ENCODE data around the gene RIMS4.

The RIMS4 gene

GRCh38 chr20:44799691-44800090 is 10.7 kb downstream of the RIMS4 start:
- no peak overlapping the region for H3K4me3 ChIP-seq (ENCODE audit: low read length)
- no peak for TF ChIP-seq CTCF (conservative IDR thresholded peaks at IDR 0.05; ENCODE audit: low read depth, low read length)
- no peak for DNase-seq (ENCODE audit: low read depth)

GRCh38 chr20:44796758-44797457 is 13.4 kb downstream of the RIMS4 start:
- DNase-seq (ENCODE audit: low read depth), result no peak
- no peak overlapping the region for H3K4me3 ChIP-seq (ENCODE audit: low read length)
- TF ChIP-seq CTCF (conservative IDR thresholded peaks at IDR 0.05; ENCODE audit: low read depth, low read length), result no peak

GRCh38 chr20:44796311-44796710 is 14.0 kb downstream of the RIMS4 start:
- TF ChIP-seq CTCF (conservative IDR thresholded peaks at IDR 0.05; ENCODE audit: low read depth, low read length), result no peak
- no peak overlapping the region for H3K4me3 ChIP-seq (ENCODE audit: low read length)
- no peak for DNase-seq (ENCODE audit: low read depth)

GRCh38 chr20:44795836-44796235 is 14.5 kb downstream of the RIMS4 start:
- no peak overlapping the region for H3K4me3 ChIP-seq (ENCODE audit: low read length)
- no peak for DNase-seq (ENCODE audit: low read depth)
- TF ChIP-seq CTCF (conservative IDR thresholded peaks at IDR 0.05; ENCODE audit: low read depth, low read length), result no peak

- TF ChIP-seq CTCF (conservative IDR thresholded peaks at IDR 0.05; ENCODE audit: low read depth, low read length), result no peak
- DNase-seq (ENCODE audit: low read depth), result no peak
- no peak overlapping the region for H3K4me3 ChIP-seq (ENCODE audit: low read length)
Measured at GRCh38 chr20:44792796-44793195, 17.6 kb downstream of the RIMS4 start.

- no peak for TF ChIP-seq CTCF (conservative IDR thresholded peaks at IDR 0.05; ENCODE audit: low read depth, low read length)
- DNase-seq (ENCODE audit: low read depth), result no peak
Measured at GRCh38 chr20:44790638-44791393, 19.5 kb downstream of the RIMS4 start.

More at GRCh38 chr20:44790638-44791393, 19.5 kb downstream of the RIMS4 start:
- H3K4me3 ChIP-seq (ENCODE audit: low read length), result no peak overlapping the region

All from retinal pigment epithelial cell (primary cell).